Stimulated activated CD4-positive, alpha-beta T cell treated with anti-CD3 and anti-CD28 coated beads, Interleukin-2, amount 100 ng/mL, for 4 hours (primary cell): ENCODE results near the gene TACO1.
A peak's percentile ranks its signal among the peaks of the same experiment; 100 is the strongest.

ENCODE experiments used
- DNase-seq: peaks from one replicate; pipeline ENCODE4 v3.0.0-alpha.2; 2020; ENCODE audit warnings: low read depth

The TACO1 gene

GRCh38 chr17:63601439-63602371 is 1.0 kb downstream of the TACO1 start:
- no peak for DNase-seq

GRCh38 chr17:63609816-63610573 is 9.3 kb downstream of the TACO1 start:
- DNase-seq = no peak

DNA sequence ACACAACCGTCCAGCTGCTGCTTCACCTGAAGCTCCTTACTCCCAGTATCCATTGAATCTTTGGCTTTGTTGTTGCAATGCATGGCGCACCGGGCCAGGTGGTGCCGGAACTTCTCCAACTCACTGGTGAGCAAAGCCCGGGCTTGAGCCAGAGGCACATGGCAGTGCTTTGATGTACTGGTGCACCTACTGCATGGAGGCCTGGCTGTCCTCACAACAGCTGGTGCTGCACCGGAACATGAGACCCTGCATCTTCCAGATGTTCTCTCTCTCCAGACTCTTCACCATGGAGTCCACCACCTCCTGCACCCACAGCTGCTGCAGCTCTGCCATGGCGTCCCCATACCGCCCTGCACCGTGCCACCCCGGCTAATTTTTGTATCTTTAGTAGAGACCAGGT is 10.2 kb downstream of the TACO1 start:
- DNase-seq = no peak

GRCh38 chr17:63611354-63611753 is 10.7 kb downstream of the TACO1 start:
- DNase-seq = no peak

GRCh38 chr17:63613663-63614062 is 13.0 kb downstream of the TACO1 start:
- DNase-seq = no peak

- DNase-seq = no peak
Observed at GRCh38 chr17:63621229-63621683, 20.6 kb downstream of the TACO1 start.

- peak; percentile 95 for DNase-seq
Observed at GRCh38 chr17:63621684-63622573, 21.2 kb downstream of the TACO1 start, which contains the start of gene MAP3K3. MAP3K3 (plus strand) TSS chr17:63622417; CDS start chr17:63622760, 343 bp downstream.

DNA sequence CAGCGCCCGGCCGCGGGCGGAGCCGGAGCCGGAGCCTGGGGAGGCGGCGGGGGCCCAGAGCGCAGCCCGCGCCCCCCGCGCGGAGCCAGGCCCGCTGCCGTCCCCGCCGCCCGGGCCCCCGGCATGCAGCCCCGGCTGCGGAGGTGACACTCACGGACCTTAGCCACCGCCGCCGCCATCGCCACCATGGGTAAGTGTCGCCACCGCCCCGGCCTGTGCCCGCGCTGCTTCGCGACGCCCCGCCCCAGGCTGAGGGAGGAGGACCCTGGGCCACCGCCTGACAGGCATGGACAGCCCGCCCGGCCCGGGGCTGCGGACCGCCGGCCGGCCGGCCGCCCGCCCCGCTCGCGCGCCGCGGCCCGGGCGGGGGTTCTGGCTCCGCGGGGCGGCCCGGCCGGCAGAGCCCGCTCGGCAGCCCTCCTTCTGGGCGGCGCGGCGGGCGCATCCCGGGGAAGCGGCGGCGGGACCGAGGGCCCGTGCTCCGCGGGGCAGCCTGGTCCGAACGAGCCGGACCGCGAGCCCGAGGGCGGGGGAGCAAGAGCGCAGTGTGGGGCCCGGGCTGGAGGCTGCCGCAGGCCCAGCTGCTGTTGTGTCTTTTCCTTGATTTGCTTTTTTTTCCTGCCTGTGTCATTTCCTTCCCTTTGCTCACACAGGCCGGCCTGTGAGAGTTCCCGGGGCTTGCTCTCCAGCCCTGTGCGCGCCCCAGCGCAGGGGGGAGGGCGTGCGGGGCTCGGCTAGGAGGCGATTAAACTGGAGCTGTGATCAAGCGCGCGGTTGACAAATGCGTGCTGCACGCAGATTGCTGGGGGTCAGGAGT is 22.1 kb downstream of the TACO1 start:
- peak; percentile 34 for DNase-seq

DNA sequence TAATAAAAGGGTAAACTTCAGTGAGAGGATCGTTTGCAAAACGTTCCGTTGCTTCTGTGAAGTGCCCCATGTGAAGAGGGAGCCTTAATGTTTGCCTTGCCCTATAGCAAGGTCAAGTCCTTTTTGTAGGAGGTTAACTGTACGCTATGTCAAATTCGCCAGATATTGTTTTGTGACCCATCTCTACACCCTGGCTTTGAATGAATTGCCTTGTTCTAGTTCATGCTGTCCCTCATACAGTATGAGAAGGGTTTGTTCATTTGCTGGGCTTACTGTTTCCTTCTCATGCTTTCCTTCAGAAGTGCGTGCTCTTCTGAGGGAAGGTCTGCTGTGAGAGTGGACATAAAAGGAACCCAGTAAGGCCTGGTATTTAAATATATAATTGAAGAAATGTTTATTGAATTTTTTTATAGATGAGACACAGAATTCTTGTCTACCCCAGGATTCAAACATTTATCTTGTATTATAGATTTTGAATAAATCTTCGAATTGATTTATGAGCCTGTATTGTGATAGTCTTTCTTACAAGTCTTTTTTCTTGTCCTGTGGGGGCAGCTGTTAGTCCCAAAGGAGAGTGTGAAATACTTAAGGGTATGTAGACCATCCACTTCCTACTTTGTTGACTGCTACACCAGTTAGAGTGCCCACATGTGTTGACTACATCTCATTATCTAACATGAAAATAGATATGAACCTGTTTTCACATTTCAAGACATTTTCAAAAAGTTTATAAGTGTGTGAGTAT is 23.3 kb downstream of the TACO1 start:
- DNase-seq = no peak

DNA sequence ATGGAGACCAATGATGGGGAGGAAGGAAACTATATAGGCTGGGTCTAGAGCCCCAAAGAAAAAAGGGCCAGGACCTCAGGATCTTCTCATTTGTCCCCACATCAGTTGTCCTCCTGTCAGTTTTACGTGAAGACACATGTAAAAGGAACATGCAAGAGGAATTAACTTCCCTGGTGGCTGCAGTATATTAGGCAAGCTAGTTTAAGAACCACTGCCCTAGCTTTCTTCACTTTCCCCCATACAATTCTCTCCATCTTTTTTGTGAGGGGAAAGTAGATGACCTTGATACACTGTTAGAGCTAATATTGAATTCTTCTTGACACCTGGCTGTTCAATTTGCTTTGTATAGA is 23.8 kb downstream of the TACO1 start:
- no peak for DNase-seq

- no peak for DNase-seq
Observed at GRCh38 chr17:63626551-63627180, 26.0 kb downstream of the TACO1 start.

DNA sequence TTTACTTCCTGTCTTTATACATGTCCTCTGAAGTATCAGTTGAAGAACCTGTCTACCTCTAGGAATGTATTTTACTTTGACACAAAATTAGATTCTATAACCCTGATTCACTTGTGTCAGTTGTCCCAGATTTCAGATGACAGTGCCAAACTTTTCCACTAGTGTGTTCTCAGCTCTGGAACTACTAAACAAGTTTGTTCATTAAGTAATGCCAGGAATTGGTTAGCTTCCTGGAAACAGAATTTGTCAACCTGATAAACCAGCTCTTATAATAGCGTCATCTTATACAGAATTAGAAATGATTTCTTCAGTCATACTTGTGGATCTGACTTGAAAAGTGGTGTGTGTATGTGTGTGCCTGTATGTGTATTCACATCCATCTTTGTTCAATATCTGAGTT is 28.9 kb downstream of the TACO1 start:
- DNase-seq = no peak

DNA sequence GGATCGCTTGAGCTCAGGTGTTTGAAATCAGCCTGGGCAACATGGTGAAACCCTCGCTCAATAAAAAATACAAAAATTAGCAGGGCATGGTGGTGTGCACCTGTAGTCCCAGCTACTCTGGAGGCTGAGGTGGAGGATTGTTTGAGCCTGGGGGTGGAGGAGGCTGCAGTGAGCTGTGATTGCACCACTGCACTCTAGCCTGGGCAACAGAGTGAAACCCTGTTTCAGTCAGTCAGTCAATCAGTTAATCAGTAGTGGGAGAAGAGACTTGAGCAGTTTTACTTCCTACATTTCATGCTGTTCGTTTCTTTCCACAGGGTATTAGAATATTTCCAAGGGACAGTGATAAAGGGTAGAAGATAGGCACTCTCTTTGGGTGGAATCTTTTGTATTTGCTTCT is 30.4 kb downstream of the TACO1 start:
- DNase-seq = no peak

- no peak for DNase-seq
Observed at GRCh38 chr17:63631626-63632025, 30.9 kb downstream of the TACO1 start.

GRCh38 chr17:63633742-63634141 is 33.0 kb downstream of the TACO1 start:
- no peak for DNase-seq

- no peak for DNase-seq
Observed at GRCh38 chr17:63634163-63634562, 33.5 kb downstream of the TACO1 start.

DNA sequence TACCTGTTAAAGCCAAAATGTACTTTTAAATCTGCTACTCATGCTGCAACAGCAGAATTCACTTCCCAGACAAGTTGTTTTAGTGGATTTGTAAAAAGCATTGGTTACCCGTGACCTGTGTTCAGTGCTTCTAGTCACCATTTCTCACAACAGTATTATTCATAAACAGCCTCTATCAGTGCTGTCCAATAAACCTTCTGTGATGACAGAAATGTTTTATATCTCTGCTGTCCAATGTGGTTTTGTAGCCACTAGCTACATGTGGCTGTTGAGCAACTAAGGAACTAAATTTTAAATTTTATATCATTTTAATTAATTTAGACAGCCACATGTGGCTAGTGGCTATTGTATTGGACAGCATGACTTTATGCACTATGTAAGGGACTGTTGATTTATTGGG is 34.1 kb downstream of the TACO1 start:
- DNase-seq = no peak

DNA sequence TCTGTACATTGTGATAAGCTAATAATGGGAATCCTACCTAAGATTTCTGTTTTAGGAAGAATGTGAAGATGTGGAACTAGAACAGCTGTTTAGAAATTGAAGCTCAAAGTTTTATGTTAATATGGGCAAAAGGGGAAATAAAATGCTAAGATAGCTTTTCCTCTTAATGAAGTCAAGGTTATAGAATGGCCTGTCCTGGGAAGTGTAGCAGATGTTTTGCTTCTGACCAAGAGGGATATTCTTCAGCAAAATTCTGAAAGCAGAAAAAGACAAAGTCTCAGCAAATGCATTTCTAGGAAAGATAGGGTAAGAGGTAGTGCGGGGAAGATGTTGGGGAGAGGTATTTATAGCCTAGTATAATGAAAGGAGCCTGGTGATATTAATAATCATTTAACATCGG is 34.6 kb downstream of the TACO1 start:
- DNase-seq = no peak

- no peak for DNase-seq
Observed at GRCh38 chr17:63635787-63636186, 35.1 kb downstream of the TACO1 start.

DNA sequence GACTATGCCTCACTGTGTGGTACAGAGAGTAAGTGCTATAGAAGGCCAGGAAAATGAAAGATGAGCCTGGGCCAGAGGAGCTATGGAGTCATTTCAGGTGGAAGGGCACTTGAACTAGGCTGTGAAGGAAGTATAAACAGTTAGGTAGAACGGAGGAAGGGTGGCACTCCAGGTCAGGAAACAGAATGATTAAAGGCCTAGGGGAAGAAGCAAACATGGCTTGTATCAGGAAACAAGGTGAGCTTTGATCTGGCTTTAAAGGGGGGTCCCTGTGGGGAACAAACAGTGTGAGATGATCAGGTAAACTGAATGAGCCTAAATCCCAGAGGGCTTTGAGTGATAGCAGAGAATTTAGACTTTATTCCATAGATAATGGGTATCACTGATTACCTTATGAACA is 38.4 kb downstream of the TACO1 start:
- no peak for DNase-seq
